VCaP (cell line): ENCODE results near the gene PTPRN2.
"Not testable (repeated sequence)": the region's sequence is repeated elsewhere in the genome, so short reads cannot be mapped to it uniquely, and the experiment has no call there.

Source experiments
- H3K27ac ChIP-seq: fragments of 450-650 bp; 2 replicates; pipeline ENCODE4 v1.5.1; 2017
- TF ChIP-seq, protein P1 (sequence below): fragments of 450-650 bp; conservative IDR thresholded peaks from 2 replicates; pipeline ENCODE4 v1.5.1; 2017; ENCODE audit warnings: mild to moderate bottlenecking, moderate library complexity

PTPRN2 gene

DNA sequence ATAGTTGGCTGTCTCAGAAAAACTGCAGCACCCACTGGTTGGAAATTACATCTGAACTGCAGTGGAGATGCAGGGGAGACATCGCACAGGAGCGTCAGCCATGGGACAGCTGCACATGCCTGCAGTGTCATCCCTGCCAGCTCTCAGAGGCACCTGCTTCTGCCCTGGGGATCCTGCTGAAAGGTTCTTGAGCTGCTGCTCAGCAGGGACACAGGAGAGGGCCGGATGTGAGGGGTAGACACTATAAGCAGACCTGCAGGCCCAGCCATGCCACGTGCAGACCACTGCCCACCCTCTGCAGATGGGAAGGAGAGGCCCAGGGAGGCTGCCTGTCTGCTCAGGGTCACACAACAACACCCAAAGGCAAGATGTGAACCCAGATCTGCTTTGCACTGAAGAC lies 649.4 kb downstream of the PTPRN2 start:
- TF ChIP-seq, protein P1, sequence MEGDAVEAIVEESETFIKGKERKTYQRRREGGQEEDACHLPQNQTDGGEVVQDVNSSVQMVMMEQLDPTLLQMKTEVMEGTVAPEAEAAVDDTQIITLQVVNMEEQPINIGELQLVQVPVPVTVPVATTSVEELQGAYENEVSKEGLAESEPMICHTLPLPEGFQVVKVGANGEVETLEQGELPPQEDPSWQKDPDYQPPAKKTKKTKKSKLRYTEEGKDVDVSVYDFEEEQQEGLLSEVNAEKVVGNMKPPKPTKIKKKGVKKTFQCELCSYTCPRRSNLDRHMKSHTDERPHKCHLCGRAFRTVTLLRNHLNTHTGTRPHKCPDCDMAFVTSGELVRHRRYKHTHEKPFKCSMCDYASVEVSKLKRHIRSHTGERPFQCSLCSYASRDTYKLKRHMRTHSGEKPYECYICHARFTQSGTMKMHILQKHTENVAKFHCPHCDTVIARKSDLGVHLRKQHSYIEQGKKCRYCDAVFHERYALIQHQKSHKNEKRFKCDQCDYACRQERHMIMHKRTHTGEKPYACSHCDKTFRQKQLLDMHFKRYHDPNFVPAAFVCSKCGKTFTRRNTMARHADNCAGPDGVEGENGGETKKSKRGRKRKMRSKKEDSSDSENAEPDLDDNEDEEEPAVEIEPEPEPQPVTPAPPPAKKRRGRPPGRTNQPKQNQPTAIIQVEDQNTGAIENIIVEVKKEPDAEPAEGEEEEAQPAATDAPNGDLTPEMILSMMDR: no peak
- no peak overlapping the region for H3K27ac ChIP-seq

DNA sequence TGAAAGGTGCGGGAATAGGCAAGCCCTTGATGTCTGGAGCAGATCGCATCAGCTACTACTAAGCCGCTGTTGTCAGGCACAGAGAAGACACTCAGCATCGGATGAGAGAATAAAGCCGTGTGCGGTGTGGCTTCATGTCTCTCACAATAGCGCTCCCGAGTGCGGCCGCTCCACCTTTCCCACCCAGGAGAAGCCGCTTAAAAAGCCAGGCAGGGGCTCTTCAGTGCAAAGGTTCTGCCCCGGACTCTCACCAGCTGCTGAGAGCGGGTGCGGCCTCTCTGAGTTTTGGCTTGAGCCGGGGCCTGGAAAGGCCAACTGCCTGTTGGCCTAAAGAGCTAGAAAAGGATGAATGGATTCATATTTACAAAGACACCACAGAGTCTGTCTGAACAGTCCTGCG lies 650.2 kb downstream of the PTPRN2 start:
- no peak overlapping the region for H3K27ac ChIP-seq
- TF ChIP-seq, protein P1: no peak

DNA sequence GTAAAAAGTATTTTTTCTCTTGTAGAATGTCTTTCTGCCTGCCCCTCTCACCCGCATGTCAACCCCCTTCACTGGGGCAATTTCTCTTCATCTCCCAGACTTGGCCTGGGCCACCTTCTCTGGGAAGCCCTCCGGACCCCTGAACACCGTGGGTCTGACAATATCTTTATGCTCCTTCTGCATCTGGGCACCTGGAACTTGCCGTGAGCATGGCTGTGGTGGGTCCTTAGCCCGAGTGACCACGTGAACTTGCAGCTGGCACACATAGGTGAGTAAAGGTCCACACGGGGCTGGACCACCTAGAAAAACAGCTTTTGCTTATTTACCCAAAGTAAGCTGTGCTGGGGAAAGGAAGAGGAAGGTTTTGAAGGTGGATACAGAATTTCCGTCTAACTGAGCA lies 650.6 kb downstream of the PTPRN2 start:
- H3K27ac ChIP-seq: no peak overlapping the region
- TF ChIP-seq, protein P1: no peak

DNA sequence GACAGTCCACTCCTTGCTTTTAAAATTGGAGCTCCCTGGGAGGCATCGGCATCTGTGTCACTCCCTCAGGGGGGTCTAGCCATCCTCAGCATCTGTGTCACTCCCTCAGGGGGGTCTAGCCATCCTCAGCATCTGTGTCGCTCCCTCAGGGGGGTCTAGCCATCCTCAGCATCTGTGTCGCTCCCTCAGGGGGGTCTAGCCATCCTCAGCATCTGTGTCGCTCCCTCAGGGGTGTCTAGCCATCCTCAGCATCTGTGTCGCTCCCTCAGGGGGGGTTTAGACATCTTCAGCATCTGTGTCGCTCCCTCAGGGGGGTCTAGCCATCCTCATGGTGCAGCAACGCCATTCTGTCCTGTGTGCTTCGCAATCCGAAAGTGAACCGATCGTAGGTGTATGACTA lies 651.9 kb downstream of the PTPRN2 start:
- not testable (repeated sequence) for H3K27ac ChIP-seq

DNA sequence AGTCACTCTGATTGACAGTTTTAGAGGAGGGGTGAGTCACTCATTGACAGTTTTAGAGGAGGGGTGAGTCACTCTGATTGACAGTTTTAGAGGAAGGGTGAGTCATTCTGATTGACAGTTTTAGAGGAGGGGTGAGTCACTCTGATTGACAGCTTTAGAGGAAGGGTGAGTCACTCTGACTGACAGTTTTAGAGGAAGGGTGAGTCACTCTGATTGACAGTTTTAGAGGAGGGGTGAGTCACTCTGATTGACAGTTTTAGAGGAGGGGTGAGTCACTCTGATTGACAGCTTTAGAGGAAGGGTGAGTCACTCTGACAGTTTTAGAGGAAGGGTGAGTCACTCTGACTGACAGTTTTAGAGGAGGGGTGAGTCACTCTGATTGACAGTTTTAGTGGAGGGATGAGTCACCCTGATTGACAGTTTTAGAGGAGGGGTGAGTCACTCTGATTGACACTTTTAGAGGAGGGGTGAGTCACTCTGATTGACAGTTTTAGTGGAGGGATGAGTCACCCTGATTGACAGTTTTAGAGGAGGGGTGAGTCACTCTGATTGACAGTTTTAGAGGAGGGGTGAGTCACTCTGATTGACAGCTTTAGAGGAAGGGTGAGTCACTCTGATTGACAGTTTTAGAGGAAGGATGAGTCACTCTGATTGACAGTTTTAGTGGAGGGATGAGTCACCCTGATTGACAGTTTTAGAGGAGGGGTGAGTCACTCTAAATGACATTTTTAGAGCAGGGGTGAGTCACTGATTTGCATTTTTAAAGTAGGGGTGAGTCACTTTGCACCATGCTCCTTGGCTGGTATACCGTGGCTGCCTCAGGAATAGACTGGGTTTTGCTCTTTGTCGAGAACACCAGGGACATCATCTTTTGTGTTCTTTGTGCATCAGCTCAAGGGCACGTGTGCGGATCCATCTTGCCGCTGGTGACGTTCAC lies 654.1 kb downstream of the PTPRN2 start:
- not testable (repeated sequence) for H3K27ac ChIP-seq

DNA sequence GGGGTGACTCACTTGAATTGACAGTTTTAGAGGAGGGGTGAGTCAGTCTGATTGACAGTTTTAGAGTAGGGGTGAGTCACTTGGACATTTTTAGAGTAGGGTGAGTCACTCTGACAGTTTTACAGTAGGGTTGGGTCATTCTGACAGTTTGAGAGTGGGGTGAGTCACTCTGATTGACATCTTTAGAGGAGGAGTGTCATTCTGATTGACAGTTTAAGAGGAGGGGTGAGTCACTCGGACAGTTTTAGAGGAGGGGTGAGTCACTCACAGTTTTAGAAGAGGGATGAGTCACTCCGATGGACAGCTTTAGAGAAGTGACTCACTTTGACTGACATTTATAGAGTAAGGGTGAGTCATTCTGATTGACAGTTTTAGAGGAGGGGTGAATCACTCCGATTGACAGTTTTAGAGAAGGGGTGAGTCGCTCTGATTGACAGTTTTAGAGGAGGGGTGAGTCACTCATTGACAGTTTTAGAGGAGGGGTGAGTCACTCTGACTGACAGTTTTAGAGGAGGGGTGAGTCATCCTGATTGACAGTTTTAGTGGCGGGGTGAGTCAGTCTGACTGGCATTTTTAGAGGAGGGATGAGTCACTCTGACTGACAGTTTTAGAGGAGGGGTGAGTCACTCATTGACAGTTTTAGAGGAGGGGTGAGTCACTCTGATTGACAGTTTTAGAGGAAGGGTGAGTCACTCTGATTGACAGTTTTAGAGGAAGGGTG lies 655.0 kb downstream of the PTPRN2 start:
- H3K27ac ChIP-seq: no peak overlapping the region
- TF ChIP-seq, protein P1: no peak

DNA sequence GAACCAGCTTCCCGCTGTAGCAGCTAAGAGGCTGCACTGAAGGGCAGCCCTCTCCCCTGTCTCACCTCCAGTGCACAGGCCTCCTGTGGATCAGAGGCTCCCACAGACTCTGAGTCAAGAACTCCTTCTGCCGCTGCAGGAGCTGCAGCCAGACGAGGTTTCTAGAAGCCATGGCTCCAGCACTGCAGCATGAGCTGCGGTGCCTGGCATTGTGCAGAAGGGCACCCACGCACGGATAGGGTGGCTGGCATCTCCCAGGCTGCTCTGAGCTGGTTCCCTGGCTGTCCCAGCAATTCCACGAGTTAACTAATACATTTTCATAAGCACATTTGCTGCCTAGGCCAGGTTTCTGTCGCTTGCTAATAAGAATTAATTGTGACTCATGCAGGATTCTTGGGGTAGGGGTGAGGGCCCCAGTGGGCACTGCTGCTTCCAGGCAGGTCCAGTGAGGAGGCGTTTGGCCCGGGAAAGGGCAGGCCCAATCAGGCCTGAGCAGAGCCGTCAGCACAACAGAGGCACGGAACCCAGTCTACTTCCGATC lies 656.6 kb downstream of the PTPRN2 start:
- no peak overlapping the region for H3K27ac ChIP-seq
- TF ChIP-seq, protein P1: no peak

DNA sequence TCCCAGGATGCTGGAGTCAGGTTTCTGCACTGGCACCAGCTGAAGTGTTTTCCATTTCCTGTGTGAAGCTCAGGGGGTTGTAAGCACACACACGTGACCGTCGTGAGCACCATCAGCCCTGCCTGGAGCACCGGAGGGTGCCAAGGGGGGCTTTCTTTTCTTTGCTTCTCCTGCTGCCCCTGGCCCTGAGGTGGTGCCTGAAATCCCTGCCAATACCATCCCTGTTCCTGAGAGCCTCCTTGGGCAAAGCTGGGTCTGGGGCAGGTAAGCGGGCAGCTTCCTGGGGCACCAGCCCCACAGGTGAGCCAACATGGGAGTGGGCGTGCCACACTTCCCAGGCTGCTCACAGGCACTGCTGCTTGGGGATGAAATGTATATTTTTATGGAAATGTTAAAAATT lies 657.2 kb downstream of the PTPRN2 start:
- TF ChIP-seq, protein P1: no peak
- H3K27ac ChIP-seq: no peak overlapping the region
